Spleen (tissue), 7 donors: ENCODE results near the gene AP1B1.

Experiments
- CTCF ChIP-seq, 11 experiments: fragments of 200-600 bp in 7 of 11; fragments of 450-650 bp in 4 of 11; sonication (generic) in 4 of 11; IDR thresholded peaks in 8 of 11; conservative IDR thresholded peaks in 3 of 11; 1 replicate in 7 of 11; 2 replicates in 4 of 11; pipeline versions ENCODE4 v1.4.0 to v1.8.0; 2016 to 2021; ENCODE audit warnings: antibody characterized with exemption in 11 of 11, inconsistent platforms in 4 of 11, mild to moderate bottlenecking in 1 of 11
- POLR2A ChIP-seq, 3 donors: fragments of 450-650 bp; IDR thresholded peaks; one replicate each; pipeline ENCODE4 v1.5.1; 2017; ENCODE audit warnings: antibody characterized with exemption in 3 of 3, mild to moderate bottlenecking in 1 of 3
- donor health status: DM: no; HTN: no; CAD: no; lungs with moderate emphysema.
- donor health status: DM: no; HTN: no; CAD: no.
- donor health status: DM: no; HTN: no; CAD: no.

GRCh38 chr22:29332886-29333496 lies 55.4 kb downstream of the AP1B1 start:
- TF ChIP-seq POLR2A (IDR thresholded peaks at IDR 0.05) (no peak), CTCF (IDR thresholded peaks at IDR 0.05 in 8 of 11, conservative IDR thresholded peaks at IDR 0.05 in 3 of 11) (no peak)
